ENCODE measurements around the gene CALM3.

The CALM3 gene

DNA sequence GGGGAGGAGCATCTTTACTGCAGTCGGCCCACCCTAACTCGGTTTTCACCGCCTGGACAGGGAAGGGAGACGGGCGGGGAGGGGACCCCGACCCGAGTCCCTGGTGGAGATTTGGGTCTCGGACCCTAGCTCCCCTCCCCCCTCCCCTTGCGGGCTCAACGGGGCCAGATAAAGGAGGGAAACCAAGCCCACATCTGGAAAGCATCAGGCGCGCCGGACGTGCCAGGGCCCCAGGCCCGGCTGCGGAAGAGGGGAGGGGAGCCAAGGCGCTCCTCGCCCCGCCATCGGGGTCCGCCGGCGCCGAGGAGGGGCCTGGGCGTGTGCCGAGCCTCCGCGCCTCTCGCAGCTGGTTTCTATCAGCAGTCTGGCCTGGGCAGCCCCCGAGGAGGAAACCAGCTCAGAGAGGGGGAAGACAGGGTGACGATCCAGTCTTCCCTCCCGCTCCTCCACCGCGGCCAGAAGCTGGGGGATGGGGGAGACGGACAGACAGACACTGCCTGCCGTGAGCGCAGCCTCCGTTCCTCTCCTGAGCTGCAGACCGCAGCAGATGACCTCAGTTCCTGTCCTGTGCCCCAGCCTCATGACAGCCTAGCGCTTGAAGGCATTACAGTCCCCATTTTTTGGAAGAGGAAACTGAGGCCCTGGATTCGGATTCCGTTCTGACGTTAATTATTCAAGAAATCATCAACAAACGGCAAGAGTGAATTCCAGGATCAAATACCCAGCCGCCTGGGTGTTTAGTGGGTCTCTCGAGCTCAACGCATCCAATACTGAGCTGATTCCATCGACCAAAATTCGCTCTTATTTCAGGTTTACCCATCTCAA is 38.4 kb downstream of the CALM3 start:
- no peak for DNase-seq

DNA sequence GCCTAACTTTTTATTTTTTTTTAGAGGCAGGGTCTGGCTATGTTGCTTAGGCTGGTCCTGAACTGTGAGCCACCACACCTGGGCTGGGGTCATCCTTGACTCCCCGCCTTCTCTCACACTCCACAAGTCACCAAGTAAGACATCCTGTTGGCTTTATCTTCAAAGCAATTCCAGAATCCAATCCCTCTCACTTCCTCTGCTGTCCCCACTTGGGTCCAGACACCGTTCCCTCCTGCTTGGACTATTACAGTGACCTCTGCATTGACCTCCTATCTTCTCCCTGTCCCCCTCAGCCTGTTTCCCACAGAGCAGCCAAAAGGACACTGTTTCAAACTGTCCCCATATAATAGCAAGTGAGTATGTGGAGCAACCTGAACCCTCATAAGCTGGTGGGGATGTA is 39.5 kb downstream of the CALM3 start:
- DNase-seq, result no peak

DNA sequence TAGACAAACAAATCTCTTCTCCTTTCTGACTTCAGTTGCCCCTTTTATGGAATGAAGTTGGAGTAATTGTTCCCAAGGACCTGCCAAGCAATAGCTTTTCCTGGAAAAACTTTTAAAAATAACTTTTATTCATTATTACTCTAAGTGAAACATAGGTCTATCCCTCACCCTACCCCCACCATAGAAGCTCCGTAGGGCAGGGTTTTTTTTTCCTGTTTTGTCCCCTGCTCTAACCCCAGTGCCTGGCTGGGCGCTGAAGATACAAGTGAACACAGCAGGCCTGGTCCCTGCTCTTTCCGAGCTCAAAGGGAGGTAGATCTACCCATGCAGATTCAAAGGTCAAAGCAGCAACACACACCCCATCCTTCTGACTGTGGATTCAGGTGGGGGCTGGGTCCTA is 43.6 kb downstream of the CALM3 start:
- DNase-seq, result no peak

DNA sequence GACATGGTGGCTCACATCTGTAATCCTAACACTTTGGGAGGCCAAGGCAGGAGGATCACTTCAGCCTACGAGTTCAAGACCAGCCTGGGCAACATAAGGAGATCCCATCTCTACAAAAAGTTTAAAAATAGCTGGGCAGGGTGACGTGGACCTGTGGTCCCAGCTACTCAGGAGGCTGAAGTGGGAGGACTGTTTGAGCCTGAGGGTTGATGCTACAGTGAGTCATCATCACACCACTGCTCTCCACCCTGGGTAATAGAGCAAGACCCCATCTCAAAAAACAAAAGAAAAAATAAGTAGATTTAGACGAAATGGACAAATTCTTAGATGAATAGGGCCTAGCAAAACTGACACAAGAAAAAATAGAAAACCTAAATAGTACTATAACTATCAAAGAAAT is 45.3 kb downstream of the CALM3 start:
- no peak for DNase-seq

DNA sequence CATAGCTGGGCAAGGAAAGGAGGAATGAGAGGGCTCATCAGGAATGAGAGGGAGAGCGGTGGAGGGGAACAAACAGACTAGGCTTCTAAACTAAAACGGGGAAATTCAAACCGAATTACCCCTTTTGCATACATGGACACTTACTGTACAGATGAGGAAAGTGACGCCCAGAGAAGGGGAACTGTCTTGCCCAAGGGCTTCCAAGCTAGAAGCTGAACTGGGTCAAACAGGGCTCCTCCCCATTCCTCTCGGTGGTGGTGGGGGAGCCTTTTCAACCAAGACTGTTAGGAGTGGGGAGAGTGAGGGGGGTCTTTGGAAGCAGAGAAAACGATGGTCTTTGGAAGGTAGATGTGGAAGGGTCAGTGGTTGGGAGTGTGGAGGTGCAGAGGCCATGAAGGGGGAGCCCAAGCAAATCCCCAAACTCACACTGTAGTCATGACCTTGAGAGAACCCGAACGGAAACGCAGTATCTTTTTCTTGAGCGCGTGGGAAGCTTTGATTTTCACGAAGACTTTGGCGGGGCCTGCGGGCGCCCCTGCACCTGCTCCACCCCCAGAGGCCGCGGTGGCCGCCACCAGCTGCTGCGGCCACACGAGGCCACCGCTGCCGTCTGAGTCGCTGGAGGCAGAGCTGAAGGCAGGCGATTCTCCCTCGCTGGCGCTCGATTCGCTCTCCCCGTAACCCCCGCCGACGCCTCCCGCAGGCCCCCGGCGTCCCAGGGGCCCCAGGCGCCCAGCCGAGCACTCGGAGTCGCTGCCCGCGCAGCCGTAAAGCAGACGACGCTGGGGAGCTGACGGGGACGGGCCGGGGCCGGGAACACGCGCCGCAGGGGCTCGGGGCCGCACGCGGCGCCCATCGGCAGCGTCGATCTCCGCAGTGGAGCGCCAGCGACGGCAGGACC is 47.2 kb downstream of the CALM3 start:
- DNase-seq, result no peak

DNA sequence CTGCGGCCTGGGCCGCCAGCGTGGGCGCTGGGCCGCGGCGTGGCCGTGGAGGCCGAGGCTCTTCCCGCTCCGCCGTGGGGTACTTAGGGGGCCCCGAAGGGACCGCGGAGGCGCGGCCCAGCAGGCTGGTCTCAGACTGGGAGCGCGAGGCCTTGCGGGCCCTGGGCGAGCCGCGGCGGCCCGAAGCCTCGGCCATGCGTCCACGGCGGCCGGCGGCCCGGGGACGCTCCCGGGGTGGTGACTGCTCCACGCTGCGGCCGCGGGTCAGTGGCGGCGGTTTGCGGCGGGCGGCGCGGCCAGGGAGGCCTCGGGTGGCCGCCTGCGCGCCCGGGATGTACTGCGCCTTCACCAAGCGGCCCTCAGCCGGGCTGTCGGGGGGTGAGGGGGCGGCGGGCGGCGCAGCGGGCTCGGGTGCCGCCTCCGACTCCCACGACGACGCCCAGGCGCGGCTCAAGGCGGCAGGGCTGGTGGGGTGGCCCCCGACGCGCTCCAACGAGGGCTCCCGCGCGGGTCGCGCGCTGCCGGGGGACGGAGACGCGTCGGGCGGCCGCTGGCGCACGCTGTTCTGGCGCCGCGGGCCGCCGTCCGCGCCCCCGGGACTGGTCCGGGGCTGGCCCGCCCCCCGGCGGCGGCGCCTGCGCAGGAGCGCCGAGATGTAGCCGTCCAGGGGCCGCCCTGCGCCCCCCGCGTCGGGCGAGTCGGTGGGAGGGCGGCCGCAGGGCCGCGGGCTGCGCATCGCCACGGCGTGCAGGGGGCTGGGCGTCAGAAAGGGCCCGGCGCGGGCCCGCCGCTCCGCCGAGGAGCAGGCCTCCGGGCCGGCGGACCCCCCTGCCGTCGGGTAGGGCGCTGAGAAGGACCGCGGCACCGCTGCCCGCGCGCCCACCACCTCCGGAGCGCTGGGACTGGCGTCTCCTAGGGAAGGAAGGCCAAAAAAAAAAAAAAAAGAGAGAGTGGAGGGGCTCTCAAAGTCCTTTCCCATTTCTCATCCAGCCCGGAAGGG is 48.1 kb downstream of the CALM3 start:
- no peak for DNase-seq

DNA sequence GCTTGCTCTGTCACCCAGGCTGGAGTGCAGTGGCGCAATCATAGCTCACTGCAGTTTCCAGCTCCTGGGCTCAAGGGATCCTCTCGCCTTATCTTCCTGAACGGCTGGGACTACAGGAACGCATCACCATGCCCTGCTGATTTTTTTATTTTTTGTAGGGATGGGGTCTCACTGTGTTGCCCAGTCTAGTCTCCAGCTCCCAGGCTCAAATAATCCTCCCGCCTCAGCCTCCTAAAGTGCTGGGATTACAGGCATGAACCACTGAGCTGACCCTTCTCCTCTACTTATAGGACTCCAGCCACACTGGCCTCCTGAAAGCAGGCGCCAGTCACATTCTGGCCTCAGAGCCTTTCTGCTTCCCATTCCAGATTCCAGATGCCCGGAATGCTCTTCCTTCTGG is 49.3 kb downstream of the CALM3 start:
- DNase-seq, result no peak

DNA sequence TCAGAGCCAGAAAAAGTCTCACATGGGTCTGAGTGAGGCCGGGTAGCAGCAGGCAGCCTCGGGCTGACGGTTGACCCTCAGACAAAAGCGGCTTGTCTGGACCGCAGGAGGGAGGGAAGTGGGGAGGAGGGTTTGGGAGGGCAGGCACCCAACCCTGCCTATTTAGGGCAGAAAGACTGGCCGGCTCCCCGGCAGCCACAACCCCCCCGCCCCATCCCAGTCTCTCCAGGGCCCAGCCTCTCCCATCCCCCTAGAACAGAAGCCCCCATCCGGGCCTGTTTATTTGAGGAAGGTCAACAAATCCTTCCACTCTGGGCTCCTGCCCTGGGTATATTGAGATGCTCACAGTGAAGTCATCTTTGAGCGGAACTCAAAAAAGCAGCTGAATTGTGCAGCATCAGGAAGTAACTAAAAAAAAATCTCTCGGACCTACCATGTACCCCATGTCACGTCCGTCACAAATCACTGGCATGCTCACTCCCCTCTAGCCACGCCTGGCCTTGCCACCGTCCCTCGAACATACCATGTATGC is 53.6 kb downstream of the CALM3 start:
- no peak for DNase-seq

DNA sequence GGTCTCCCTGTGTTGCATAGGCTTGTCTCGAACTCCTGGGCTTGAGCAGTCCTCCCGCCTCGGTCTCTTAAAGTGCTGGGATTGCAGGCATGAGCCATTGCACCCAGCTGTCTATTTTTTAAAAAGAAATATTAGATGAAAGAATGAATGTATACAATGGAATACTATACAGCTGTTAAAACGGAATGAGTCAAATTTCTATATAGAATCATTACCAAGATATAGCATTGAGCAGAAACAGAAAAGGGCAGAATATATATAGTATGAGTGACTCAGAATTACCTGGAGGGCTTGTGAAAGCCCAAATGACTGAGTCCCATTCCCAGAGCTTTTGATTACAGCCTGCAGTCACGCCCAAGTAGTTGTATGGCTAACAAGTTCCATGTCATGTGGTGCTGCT is 55.4 kb downstream of the CALM3 start:
- DNase-seq, result no peak

DNA sequence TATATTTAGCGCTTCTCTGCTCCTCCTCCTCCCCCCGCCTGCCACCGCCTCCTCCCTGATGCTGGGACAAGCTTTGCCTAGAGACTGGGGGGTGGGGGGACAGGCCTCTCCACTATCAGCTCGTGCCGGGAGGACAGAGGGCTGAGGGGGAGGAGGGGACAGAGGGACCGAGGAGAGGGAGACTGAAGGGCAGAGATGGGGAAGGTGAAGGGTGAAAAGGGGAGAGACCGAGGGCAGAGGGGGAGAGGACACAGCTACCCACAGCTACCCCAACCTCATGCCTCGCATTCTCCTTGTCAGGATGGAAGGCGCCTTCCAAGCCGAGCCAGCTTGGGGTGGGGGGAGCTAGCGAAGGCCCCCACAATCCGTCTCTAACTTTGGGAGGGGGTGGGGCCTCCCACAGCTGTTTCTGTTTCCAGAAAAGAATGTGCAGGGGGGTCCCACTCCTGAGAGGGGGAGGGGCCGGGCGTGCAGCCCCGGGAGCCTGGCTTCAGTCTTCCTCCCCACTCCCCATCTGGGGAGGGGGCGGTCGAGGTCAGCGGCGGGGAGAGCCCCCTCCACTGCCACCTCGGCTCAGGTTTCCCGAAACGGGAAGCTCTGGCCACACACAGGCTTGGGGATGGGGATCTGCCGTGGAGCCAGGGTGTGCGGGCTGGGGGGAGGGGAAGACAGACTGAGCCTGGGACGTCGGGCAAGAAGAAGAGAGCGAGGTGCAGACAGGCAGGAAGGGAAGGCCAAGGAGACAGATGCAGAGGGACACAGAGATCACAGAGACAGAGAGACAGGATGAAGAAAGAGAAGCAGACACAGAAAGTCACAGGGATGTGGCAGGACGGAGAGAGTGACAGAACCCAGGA is 58.2 kb downstream of the CALM3 start:
- no peak for DNase-seq

DNA sequence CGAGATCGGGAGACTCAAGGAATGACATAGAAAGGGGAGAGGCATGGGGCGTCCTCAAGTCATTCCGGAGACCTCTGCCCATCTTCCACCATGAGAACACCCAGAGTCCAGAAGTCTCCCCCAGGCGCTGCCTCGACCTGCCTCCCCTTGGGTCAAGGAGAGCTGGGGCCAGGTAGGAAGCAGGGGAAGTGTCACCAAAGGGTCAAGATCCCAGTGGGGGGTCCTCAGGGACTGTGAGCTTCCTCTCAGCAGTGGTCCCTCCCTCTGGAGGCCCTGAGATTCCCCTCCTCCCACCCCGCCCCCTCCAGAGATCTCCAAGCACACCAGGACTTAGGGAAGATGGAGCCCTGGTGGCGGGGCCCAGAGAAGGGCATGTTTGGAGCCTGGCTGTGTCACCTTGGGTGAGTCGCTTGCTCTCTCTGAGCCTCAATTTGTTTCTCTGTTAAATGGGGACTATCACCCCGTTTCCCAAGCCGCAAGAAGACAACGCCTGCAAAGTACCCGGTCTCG is 58.9 kb downstream of the CALM3 start:
- DNase-seq, result no peak

Data from NCI-H345 (cell line).